NB4 (cell line): ENCODE measurements around the gene AFG1L.

Source experiments
- MAX ChIP-seq: IDR thresholded peaks from 2 replicates; pipeline ENCODE4 v1.6.1; 2011; ENCODE audit warnings: low read depth, low read length
- MYC ChIP-seq: IDR thresholded peaks from 2 replicates; pipeline ENCODE4 v1.6.1; 2011; ENCODE audit warnings: low read depth, low read length

DNA sequence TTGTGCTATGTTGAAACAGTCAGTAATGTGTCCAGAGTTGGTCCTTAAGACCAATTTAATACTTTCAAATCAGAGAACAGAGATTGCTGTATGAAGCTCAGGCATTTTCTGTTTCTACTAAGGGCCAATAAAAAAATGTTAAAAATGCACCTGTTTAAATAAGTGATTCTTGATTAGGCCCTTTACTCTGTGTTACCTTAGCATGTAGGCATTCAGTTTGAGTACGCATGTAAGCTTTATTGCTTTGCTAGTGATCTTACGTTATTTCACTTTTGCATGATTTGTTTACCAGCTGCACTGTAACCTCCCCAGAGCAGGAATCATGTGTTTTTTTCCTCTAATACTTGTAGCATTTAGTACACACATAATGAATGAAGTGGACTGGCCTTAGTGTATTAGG is 61.0 kb downstream of the AFG1L start:
- TF ChIP-seq MYC (no peak), MAX (no peak)
